HFFc6 (cell line): ENCODE measurements around the gene POLR3A. TPM values are rescaled to one million over a fixed set of nuclear protein-coding genes. Genes with fewer than 3 reads are reported as not detected.

ENCODE experiments used
- DNase-seq: peaks from one replicate; pipeline ENCODE4 v3.0.0-alpha.2; 2018
- H3K27ac Mint-ChIP-seq: 2 replicates; pipeline ENCODE4 v1.8.0; 2020; ENCODE audit warnings: mild to moderate bottlenecking, mixed read lengths
- H3K27me3 Mint-ChIP-seq: 2 replicates; pipeline ENCODE4 v1.8.0; 2021; ENCODE audit warnings: mild to moderate bottlenecking, moderate library complexity, mixed read lengths; ENCODE audit not compliant: insufficient read depth
- H3K36me3 Mint-ChIP-seq: 2 replicates; pipeline ENCODE4 v1.8.0; 2021; ENCODE audit warnings: low read depth, mixed read lengths
- H3K4me1 Mint-ChIP-seq: 2 replicates; pipeline ENCODE4 v1.8.0; 2020; ENCODE audit warnings: low read depth, mixed read lengths
- H3K4me3 Mint-ChIP-seq: 2 replicates; pipeline ENCODE4 v1.8.0; 2020; ENCODE audit warnings: mild to moderate bottlenecking, moderate library complexity, mixed read lengths
- H3K9me3 Mint-ChIP-seq: 2 replicates; pipeline ENCODE4 v1.8.0; 2020; ENCODE audit warnings: mild to moderate bottlenecking, mixed read lengths
- CTCF ChIP-seq: fragments of 200-600 bp; sonication (generic); IDR thresholded peaks from 2 replicates; pipeline ENCODE4 v1.5.0; 2021; ENCODE audit warnings: antibody characterized with exemption, mild to moderate bottlenecking
- total RNA-seq, 6 experiments: library from RNA; stranded (reverse); fragmentation: NEBNext Ultra II Directional; extraction: Animal tissue kit (Norgen Biotek cat#: 25700); gene quantifications; 2 replicates in 1 of 6; 3 replicates in 5 of 6; pipeline ENCODE4 v1.2.3, GENCODE V29; 2021

POLR3A gene
- total RNA-seq, 6 experiments from 2014 or later, result 18.0 to 21.0 (median 19.8) TPM

GRCh38 chr10:77993620-77994019 lies 35.7 kb downstream of the POLR3A start:
- H3K4me3 Mint-ChIP-seq, result no peak overlapping the region
- H3K36me3 Mint-ChIP-seq, result peaks cover 33% of the 10 kb centered on the region
- H3K27me3 Mint-ChIP-seq, result no peaks in the 10 kb centered on the region
- H3K4me1 Mint-ChIP-seq, result peaks cover 5% of the 10 kb centered on the region; the same call in 1 of the 2 replicates
- no peak overlapping the region for H3K27ac Mint-ChIP-seq
- TF ChIP-seq CTCF, result no peak
- H3K9me3 Mint-ChIP-seq, result no peaks in the 10 kb centered on the region
- no peak for DNase-seq

GRCh38 chr10:77989081-77989724 lies 40.1 kb downstream of the POLR3A start:
- no peaks in the 10 kb centered on the region for H3K9me3 Mint-ChIP-seq
- no peaks in the 10 kb centered on the region for H3K27me3 Mint-ChIP-seq
- DNase-seq, result no peak
- peaks cover 38% of the 10 kb centered on the region for H3K36me3 Mint-ChIP-seq
- no peak overlapping the region for H3K4me3 Mint-ChIP-seq
- TF ChIP-seq CTCF, result no peak
- peaks cover 18% of the 10 kb centered on the region for H3K4me1 Mint-ChIP-seq
- no peak overlapping the region; the same call in 1 of the 2 replicates for H3K27ac Mint-ChIP-seq

GRCh38 chr10:77987671-77988255 lies 41.6 kb downstream of the POLR3A start:
- TF ChIP-seq CTCF, result no peak

GRCh38 chr10:77984986-77985385 lies 44.3 kb downstream of the POLR3A start:
- H3K27me3 Mint-ChIP-seq, result no peaks in the 10 kb centered on the region
- H3K4me3 Mint-ChIP-seq, result no peak overlapping the region
- peaks cover 36% of the 10 kb centered on the region for H3K36me3 Mint-ChIP-seq
- DNase-seq, result no peak
- peaks cover 39% of the 10 kb centered on the region for H3K4me1 Mint-ChIP-seq
- no peak for TF ChIP-seq CTCF
- no peaks in the 10 kb centered on the region for H3K9me3 Mint-ChIP-seq
- peak overlapping the region; percentile 91 for H3K27ac Mint-ChIP-seq

More at GRCh38 chr10:77987671-77988255, 41.6 kb downstream of the POLR3A start:
- H3K36me3 Mint-ChIP-seq, result peaks cover 33% of the 10 kb centered on the region
- H3K27me3 Mint-ChIP-seq, result no peaks in the 10 kb centered on the region
- H3K27ac Mint-ChIP-seq, result no peak overlapping the region
- H3K4me1 Mint-ChIP-seq, result peaks cover 32% of the 10 kb centered on the region
- no peak for DNase-seq
- H3K4me3 Mint-ChIP-seq, result no peak overlapping the region
- no peaks in the 10 kb centered on the region for H3K9me3 Mint-ChIP-seq

GRCh38 chr10:77983384-77984341 lies 45.7 kb downstream of the POLR3A start:
- Mint-ChIP-seq H3K4me1 (peaks cover 34% of the 10 kb centered on the region), H3K27me3 (no peaks in the 10 kb centered on the region), H3K4me3 (peak overlapping the region; percentile 61), H3K27ac (peak overlapping the region; percentile 91), H3K36me3 (peaks cover 40% of the 10 kb centered on the region), H3K9me3 (no peaks in the 10 kb centered on the region)
- peak; percentile 89 for DNase-seq
- TF ChIP-seq CTCF, result no peak
